HepG2 (cell line): Measurements from ENCODE around the gene GLB1L3. TPM values are rescaled to one million over a fixed set of nuclear protein-coding genes. Genes with fewer than 3 reads are reported as not detected.
A peak's percentile ranks its signal among the peaks of the same experiment; 100 is the strongest.

Source experiments
- CAMTA2 ChIP-seq: sonication (generic); formaldehyde crosslinking; IDR thresholded peaks from 2 replicates; pipeline ENCODE4 v1.4.0; 2020; ENCODE audit warnings: mild to moderate bottlenecking, missing genetic modification reagents, borderline replicate concordance
- CHCHD3 ChIP-seq: sonication (generic); formaldehyde crosslinking; IDR thresholded peaks from 2 replicates; pipeline ENCODE4 v1.8.0; 2022; ENCODE audit warnings: mild to moderate bottlenecking, missing genetic modification reagents, moderate library complexity
- FOXP4 ChIP-seq: sonication (generic); formaldehyde crosslinking; IDR thresholded peaks from 2 replicates; pipeline ENCODE4 v1.4.0; 2020; ENCODE audit warnings: missing genetic modification reagents
- GATAD2A ChIP-seq: IDR thresholded peaks from 2 replicates; pipeline ENCODE4 v1.6.1; 2016
- MYPOP ChIP-seq: sonication (generic); formaldehyde crosslinking; IDR thresholded peaks from 2 replicates; pipeline ENCODE4 v1.8.1; 2023; ENCODE audit warnings: mild to moderate bottlenecking, moderate library complexity, missing genetic modification reagents
- PLSCR1 ChIP-seq: sonication (generic); formaldehyde crosslinking; IDR thresholded peaks from 2 replicates; pipeline ENCODE4 v1.5.0; 2020; ENCODE audit warnings: missing genetic modification reagents, mild to moderate bottlenecking, borderline replicate concordance
- PTBP1 ChIP-seq: fragments of 200-400 bp; formaldehyde crosslinking; IDR thresholded peaks from 2 replicates; pipeline ENCODE4 v1.6.1; 2018; ENCODE audit warnings: low read length, low read depth; ENCODE audit not compliant: poor library complexity, severe bottlenecking
- RBM22 ChIP-seq: fragments of 200-400 bp; formaldehyde crosslinking; optimal IDR thresholded peaks from 2 replicates; pipeline ENCODE3; 2017; ENCODE audit warnings: mild to moderate bottlenecking, low read length, moderate library complexity
- SKI ChIP-seq: fragments of 450-650 bp; IDR thresholded peaks from one replicate; pipeline ENCODE4 v1.6.1; 2018; ENCODE audit warnings: mild to moderate bottlenecking; ENCODE audit not compliant: partially characterized antibody
- SNRNP70 ChIP-seq: fragments of 200-400 bp; formaldehyde crosslinking; IDR thresholded peaks from 2 replicates; pipeline ENCODE4 v1.6.1; 2017; ENCODE audit warnings: mild to moderate bottlenecking, low read depth, low read length, moderate library complexity
- SP1 ChIP-seq, 2 experiments: fragments of 450-650 bp in 1 of 2; sonication (generic) in 1 of 2; formaldehyde crosslinking in 1 of 2; IDR thresholded peaks; 2 replicates each; pipeline versions ENCODE4 v1.4.0 to v1.6.1; 2016 to 2020; ENCODE audit warnings: missing genetic modification reagents in 1 of 2
- TBX3 ChIP-seq: fragments of 450-650 bp; IDR thresholded peaks from 2 replicates; pipeline ENCODE4 v1.6.1; 2017; ENCODE audit warnings: antibody characterized with exemption, mild to moderate bottlenecking, inconsistent platforms, borderline replicate concordance
- ZMYM4 ChIP-seq: sonication (generic); formaldehyde crosslinking; IDR thresholded peaks from 2 replicates; pipeline ENCODE4 v1.8.1; 2023; ENCODE audit warnings: mild to moderate bottlenecking, missing genetic modification reagents
- ZNF234 ChIP-seq: sonication (generic); formaldehyde crosslinking; conservative IDR thresholded peaks from 2 replicates; pipeline ENCODE4 v1.5.1; 2020; ENCODE audit warnings: mild to moderate bottlenecking, missing genetic modification reagents
- ZNF383 ChIP-seq: sonication (generic); formaldehyde crosslinking; IDR thresholded peaks from 2 replicates; pipeline ENCODE4 v1.4.0; 2020; ENCODE audit warnings: missing genetic modification reagents, mild to moderate bottlenecking, borderline replicate concordance
- ZNF609 ChIP-seq: sonication (generic); formaldehyde crosslinking; IDR thresholded peaks from 2 replicates; pipeline ENCODE4 v1.4.0; 2020; ENCODE audit warnings: mild to moderate bottlenecking, missing genetic modification reagents, borderline replicate concordance
- ZSCAN12 ChIP-seq: sonication (generic); formaldehyde crosslinking; IDR thresholded peaks from 2 replicates; pipeline ENCODE4 v1.9.0; 2021; ENCODE audit warnings: mild to moderate bottlenecking, missing genetic modification reagents
- ZSCAN5A ChIP-seq: sonication (generic); formaldehyde crosslinking; IDR thresholded peaks from 2 replicates; pipeline ENCODE4 v1.8.0; 2022; ENCODE audit warnings: mild to moderate bottlenecking, missing genetic modification reagents, borderline replicate concordance
- polyA plus RNA-seq, 8 experiments: library from polyadenylated mRNA; depleted of rRNA in 3 of 8; stranded (reverse) in 7 of 8; unstranded in 1 of 8; fragments of >200 nt; fragmentation: Illumina TruSeq in 4 of 8; extraction: Trizol in 4 of 8; gene quantifications; 2 replicates each; pipeline versions ENCODE4 v1.2.1 to v1.2.3, GENCODE V29; 2011 to 2016; ENCODE audit warnings: low read depth in 4 of 8, missing spikeins in 1 of 8, mixed read lengths in 1 of 8; ENCODE audit not compliant: insufficient read depth in 1 of 8
- total RNA-seq, 5 experiments: library from RNA; depleted of rRNA; stranded (reverse); fragments of >200 nt; fragmentation: Illumina TruSeq; extraction: Trizol; gene quantifications; 2 replicates each; pipeline ENCODE4 v1.2.3, GENCODE V29; 2016; ENCODE audit warnings: low read depth in 1 of 5

The GLB1L3 gene
- total and polyA plus RNA-seq, 2 of the 13 experiments (the other 11 are each of a cell fraction or from before 2014, with no cell fraction given) = not detected

DNA sequence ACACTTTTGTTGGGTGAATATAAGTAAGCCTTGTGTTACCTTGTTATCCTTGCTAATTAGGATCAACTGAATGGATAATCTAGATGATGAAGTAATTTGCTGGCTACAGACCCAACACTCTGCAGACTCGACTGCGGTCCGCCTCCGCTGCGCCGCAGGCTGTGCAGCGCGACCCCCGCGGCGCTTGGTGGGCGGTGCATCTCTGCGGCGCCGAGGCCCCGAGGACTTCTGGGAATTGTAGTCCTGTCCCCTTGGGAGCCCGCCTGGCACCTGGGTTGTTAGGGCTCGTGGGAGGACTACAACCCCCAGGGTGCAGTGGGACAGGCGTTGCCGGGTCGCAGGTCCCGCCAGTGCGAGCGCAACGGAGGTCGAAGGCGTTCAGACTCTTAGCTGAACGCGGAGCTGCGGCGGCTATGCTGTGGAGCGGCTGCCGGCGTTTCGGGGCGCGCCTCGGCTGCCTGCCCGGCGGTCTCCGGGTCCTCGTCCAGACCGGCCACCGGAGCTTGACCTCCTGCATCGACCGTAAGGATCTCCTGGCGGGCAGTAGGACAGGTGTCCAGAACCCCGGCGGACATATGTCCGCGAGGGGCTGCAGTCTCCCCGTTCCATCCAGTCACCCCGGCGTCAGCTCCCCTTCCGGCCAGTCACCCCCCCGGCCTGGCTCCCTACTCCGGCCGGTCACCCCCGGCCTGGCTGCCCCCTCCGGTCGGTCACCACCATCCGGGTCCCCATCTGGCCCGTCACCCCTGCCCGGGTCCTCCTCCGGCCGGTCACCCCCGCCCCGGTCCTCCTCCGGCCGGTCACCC is 22.8 kb upstream of the GLB1L3 start, which contains the start of the genes ACAD8 and THYN1 (continued):
- no peak for TF ChIP-seq PLSCR1 (CRISPR knock-in tag)
- no peak for TF ChIP-seq PTBP1
- TF ChIP-seq SKI = peak; percentile 50
- no peak for TF ChIP-seq FOXP4 (CRISPR knock-in tag)
- no peak for TF ChIP-seq SP1 (IDR thresholded peaks at IDR 0.05)
- TF ChIP-seq SP1 (CRISPR knock-in tag; IDR thresholded peaks at IDR 0.05) = peak; percentile 71
- no peak for TF ChIP-seq CHCHD3 (CRISPR knock-in tag)
- no peak for TF ChIP-seq TBX3
- peak; percentile 60; the same call in 1 of the 2 replicates for TF ChIP-seq ZMYM4 (CRISPR knock-in tag)
- no peak for TF ChIP-seq ZSCAN12 (CRISPR knock-in tag)
- TF ChIP-seq SNRNP70 = no peak
- TF ChIP-seq RBM22 = no peak
- no peak for TF ChIP-seq ZSCAN5A
- peak; percentile 98 for TF ChIP-seq MYPOP (CRISPR knock-in tag)
- TF ChIP-seq GATAD2A (CRISPR knock-in tag) = no peak; the same call in 1 of the 2 replicates
- no peak for TF ChIP-seq ZNF383
- TF ChIP-seq ZNF609 (CRISPR knock-in tag) = peak; percentile 59; the same call in 1 of the 2 replicates
- TF ChIP-seq ZNF234 (CRISPR knock-in tag) = no peak
- no peak for TF ChIP-seq CAMTA2 (CRISPR knock-in tag)
